HG03520 (cell line): ENCODE measurements around the gene TCF7.
A peak's percentile ranks its signal among the peaks of the same experiment; 100 is the strongest.

Experiments
- ATAC-seq: cut with Tn5 transposase; IDR thresholded peaks from one replicate; pipeline ENCODE4 v1.9.1; 2021; ENCODE audit warnings: mild to moderate bottlenecking, moderate library complexity; ENCODE audit not compliant: unreplicated experiment

TCF7 gene

DNA sequence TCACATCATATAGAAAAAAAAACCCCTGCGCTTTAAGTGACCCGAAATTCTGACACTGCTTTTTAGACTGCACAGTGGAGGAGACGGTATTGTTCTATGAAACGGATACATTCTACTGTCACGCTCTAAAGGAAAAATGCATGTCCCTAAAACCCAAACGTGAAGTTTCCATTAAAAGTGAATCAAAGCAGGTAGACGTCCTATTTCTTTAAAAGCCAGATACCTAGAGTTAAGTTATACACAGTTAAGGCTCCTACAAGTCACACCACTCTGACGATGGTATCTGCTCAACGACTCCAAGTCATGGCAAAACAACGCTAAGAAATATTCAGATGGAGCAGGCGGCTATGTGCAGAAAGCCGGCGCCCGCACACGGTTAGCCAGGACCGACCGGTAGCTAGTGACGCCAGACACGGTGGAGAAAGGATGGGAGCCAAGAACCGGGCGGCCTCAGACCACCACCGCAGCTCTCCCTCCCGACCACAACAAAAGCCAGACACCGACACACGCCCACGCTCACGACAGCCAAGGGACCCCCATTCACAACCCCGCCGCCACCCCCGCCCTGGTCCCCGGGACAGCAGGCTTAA lies 61.5 kb downstream of the TCF7 start:
- ATAC-seq: peak; percentile 15

- peak; percentile 71 for ATAC-seq
Measured at GRCh38 chr5:134176511-134177368, 62.3 kb downstream of the TCF7 start, which contains the start of gene SKP1. Gene SKP1 (minus strand): TSS chr5:134176950. CDS start chr5:134174022, 2,928 bp downstream.

DNA sequence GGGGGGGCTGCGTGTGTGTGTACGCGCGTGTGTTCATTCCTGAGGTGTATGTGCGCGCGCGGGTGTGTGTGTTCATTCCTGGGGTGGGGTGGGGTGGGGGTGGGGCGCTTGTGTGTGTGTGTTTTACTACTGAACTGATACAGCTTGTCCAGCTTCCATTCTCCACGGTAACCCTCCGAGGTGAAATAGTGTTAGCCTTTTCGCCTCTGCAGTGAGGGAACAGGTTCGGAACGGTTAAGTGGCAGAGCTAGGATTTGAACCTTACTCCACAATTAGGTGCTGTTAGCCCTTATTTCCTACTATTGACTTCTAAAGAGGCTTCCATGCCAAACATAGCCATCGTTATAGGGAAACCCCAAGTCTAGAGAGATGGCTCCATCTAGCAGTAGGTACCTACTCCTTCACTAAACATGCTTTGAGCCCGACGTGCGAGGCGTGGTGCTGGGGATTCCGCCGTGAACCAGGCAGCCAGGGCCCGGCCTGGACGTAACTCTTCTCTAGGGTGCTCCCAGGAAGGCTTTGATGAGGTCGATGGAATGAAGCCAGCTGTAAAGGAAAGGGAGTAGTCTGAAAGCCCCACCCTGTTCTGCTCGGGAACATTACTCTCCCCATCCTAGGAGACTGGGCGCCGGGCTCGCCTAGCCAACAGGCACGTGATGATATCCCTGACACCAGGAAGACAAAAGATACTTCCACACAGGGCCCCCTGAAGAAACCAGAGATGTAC lies 63.1 kb downstream of the TCF7 start:
- ATAC-seq: no peak

DNA sequence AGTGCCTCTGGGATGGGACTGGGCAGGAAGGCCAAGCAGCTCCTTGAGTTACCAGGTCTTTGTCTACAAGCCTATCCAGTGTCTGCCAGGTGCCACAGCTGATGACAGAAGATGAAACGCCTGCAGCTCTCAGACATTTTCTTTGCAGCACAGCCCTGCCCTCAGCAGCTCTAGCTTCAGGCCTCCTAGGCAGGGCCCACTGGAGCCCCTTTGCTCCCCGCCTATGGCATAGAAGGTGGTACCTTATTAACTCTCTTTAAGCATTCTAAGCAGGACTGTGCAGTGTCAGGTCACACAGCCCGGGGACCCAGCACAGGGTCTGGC lies 63.6 kb downstream of the TCF7 start:
- no peak for ATAC-seq

GRCh38 chr5:134183481-134183880 lies 69.0 kb downstream of the TCF7 start:
- ATAC-seq: no peak

DNA sequence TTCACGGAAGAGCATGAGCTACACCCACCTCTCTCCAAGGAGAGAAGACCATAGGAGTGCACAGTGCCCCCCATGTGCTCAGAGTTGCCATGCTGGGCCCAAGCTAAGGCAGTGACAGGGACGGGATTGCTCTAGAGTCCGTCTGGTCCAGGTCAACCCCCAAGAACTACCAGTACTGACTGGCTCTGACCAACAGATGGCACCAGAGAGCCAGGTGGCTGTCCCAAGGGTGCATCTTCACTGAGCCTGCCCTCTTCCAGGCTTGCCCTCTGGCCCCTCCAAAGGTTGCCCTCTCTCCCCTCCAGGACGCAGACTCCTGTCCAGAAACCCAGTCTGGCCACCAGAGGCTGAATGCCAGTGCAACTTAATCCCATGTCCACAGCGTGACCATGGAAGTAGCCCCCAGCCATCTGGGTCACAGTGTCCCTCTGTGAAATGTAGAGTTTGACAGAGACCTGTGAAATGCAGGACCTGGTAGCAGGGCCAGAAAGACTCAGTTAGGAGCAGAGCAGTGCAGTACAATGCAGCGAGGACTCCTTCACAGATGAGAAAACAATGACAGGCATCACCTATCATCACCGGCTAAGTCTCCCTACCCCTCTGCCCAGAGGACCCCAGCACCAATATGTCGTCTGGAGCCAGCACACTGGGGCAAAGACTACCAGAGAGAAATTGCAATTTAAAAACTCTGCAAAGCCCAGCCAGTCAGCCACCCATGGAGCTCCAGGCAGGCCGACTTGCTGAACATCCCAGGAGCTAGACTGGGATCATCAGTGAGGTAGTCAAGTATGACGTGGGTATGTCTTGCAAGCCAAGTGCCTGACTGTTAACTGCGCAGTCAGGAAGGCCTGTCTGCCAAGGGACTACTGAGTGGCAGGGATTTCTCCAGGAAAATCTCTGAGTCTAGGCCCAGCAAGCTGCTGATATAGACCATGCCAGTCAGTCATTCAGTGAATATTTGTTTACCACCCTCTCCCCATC lies 70.0 kb downstream of the TCF7 start:
- peak; percentile 53 for ATAC-seq

DNA sequence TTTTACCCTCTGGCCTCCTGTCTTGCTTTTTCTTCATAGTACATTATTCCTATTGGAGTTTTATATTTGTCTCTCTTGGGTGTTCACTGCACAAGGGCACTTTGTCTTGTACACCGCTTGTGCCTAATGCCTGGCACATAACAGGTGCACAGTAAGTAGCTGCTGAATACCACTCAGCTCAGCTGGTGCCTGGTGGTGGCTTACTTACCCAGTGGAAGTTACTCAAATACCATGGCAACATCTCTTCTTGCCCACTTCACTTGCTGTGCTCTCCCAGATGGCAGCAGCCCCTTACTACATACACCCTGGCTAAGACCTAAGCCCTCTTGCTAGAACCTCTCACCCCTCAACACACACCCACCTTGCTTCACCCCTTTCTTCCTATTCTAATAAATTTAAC lies 73.6 kb downstream of the TCF7 start:
- no peak for ATAC-seq

- no peak for ATAC-seq
Measured at GRCh38 chr5:134189031-134189430, 74.5 kb downstream of the TCF7 start.

DNA sequence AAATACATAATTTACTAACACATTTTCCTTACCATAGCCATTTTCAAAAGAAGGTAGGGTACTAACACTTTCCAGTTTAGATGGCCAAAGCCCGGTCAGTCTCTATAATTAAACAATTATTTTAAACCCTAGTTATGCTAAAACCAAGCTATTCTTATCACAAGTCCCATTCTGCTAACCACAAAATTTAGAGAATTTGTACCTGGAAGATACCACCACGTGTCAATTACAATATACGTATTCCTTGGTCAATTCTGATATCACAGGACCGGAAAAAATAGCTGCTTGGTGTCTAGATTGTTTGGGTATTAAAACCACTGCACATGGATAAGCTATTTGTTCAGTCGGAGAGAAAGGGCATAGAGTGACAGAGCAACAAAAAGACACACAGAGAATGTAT lies 81.2 kb downstream of the TCF7 start:
- no peak for ATAC-seq
